Measurements from ENCODE around the gene CLEC16A. TPM values are rescaled to one million over a fixed set of nuclear protein-coding genes. Genes with fewer than 3 reads are reported as not detected.

The CLEC16A gene
- total RNA-seq, 1 donor from 2014 or later: 40.4 TPM

DNA sequence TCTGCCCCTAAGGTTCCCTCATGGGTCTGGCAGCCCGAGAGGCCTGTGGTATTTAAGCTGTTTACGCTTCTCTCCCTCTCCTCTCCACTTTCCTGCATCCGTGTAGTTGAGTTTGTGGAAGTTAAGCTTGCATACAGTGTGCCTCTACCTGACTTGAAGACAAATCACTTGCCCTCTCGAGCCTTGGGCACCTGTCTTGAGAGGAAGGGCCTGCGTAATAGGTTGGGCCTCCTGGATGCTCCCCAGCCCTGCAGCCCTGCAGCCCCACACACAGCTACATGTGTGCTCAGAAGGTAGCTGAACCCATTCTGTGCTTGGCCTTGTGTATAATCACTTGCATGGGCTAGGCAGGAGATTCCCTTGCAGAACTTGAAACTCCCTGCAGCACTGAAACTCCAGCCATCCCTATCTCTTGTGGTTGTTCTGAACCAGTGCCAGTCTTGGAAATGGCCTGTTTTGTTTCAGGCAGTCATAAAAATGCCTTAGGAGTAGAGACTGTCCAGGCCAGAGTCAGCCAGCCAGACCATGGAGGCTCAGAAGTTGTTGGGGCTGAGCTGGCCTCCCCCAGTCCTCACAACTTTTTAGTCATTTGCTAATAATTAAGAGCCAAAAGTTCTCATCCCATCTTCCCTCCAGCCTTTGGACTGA, 134.6 kb downstream of the CLEC16A start:
- intact Hi-C loops (cut with micrococcal nuclease): loop anchor here (1.0 kb wide), 3 partner anchors 15 to 27 kb away; no protein-coding TSS in a partner anchor

DNA sequence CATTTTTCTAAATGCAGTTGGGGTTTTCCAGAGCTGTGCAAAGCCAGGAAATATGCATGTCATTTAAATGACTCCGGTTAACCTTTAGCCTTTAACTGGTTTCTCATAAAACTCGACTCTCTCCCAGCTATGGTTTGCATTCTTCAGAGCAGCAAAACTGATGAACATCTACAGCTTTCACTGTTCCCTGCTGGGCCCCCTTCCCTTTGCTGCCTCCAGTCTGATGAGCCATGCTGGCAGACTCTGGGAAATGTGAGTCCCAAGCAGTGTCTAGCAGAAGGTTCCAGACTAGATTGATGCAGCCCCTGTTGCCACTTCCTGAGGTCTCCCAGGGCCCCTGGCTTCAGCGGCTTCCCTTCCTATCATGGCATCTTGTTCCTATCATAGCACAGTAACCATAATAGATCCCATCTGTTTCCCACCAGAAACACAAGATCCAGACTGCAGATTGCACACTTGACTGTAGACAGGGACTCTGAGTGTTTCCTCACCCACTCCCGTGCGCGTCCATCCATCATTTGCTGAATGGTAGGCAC, 135.4 kb downstream of the CLEC16A start:
- intact Hi-C loops (cut with micrococcal nuclease): loop anchor here (1.0 kb wide), 3 partner anchors 15 to 27 kb away; no protein-coding TSS in a partner anchor

DNA sequence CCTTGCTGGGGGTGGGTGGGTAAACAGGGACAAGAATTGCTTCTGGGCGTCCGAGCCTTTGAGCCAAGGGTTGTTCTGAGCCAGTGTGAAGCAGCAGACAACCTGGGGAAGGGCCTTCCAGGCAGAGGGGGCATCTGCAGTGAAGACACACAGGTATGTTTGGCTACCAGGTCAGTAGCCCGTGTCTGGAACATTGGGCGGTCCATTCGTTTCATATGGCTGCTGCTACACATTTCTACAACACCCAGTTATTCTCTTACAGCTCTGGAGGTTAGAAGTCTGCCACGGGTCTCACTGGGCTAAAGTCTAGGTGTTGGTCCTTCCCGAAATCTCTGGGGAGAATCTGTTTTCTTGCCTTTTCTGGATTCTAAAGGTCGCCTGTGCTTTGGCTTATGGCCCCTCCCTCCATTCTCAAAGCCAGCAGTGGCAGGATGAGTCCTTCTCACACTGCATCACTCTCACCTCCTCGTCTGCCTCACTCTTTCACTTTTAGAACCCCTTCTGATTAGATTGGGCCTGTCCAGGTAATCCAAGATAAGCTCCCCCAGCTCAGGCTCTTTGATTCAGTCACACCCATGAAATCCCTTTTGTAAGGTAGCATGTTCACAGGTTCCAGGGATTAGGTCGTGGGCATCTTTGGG, 136.1 kb downstream of the CLEC16A start:
- intact Hi-C loops (cut with micrococcal nuclease): no loop called here

DNA sequence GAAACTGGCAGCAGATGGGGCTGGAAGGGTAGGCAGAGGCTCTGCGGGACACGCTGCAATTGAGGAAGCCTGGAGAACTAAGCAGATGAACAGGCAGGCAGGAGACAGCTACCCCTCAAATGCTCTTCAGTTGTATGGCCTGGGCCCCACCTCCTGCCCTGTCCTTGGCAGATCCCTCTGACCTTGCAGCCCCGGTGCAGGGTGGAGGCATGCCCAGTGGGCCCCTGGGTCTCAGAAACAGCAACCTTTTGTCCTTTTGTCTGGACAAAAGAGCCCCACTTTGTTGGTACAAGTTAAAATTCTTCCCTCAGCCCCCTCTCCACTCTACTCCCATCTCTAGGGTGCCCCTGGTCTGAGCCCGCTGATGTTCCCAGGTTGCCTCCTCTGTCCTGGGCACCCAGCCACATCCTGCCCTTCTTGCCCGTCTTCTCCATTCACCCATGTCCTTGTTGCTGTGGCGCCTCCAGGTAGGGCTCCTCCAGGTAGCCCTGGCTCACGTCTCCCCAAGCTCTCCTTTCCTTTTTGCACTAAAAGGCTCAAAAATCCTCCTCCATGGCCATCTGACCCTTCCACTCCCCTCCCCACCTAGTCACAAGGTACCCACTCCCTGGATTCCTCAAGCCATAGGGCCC, 136.8 kb downstream of the CLEC16A start:
- intact Hi-C loops (cut with micrococcal nuclease): no loop called here

DNA sequence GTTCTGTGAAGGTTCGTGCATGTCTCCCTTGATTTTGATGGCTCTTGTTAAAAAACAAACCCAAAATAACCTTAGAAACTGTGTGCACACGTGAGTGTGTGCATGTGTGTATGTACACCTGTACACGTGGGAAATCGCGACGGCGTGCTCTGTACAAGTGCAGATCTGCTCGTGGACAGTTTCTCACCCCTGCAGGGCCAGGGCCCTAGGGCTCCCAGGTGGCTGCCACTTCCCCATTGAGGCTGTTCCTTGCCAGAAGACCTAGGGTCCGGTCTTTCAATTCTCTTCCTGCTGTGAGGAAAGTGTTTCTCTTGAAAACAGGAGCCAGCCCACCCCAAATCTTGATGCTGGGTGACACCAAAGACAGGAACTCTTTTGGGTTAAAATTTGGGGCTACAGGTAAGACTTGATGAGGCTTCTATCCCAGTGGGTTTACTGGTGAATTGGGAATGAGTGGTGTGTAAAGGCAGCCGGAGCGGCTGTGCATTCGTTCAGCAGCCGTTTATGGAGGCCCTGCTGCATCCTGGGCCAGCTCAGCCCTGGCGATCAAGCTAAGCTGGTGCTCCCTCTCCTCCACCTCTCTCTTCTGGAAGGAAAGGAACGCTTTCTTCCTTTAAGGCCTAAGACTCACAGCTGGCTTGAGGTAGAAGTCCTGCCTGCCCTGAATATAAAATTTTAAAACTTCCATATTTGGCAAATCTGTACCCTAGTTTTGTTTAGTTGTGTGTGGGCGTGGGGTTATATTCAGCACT, 137.9 kb downstream of the CLEC16A start:
- intact Hi-C loops (cut with micrococcal nuclease): no loop called here

DNA sequence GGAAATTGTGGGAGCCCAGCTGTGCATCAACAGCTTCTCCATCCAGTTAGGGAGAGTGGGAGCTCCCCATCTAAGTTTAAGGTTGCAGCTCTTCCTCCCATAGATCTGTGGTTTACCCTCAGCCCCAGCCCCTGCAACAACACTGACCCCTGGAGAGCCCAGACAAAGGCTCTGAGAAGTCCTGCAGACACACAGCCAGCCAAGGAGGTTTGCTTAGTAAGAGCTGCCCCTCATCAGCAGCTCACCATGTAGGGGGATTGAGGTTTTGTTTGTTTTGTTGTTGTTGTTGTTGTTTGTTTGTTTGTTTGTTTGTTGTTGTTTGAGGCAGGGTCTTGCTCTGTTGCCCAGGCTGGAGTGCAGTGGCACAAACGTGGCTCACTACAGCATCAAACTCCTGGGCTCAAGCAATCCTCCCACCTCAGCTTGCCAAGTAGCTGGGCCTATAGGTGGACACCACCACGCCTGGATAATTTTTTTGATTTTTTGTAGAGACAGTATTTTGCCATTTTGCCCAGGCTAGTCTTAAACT, 138.6 kb downstream of the CLEC16A start:
- intact Hi-C loops (cut with micrococcal nuclease): no loop called here

DNA sequence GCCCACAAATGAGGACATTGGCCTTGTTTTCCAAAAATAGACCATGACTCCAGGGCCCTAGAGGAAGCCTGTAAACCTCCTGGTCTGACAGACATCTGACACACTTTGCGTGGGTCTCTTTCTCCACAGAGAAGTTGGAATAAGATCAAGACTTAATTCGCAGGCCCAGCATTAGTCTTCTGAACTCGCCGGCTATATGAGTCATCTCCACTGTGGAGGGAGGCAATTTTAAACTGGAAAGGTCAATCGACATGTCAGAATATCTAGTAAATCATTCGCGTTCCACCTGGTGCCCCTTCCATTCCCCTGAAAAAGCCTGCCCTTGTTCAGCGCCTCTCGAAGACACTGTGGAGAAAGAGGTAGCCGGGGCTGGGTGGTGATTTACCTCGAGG, 140.1 kb downstream of the CLEC16A start:
- intact Hi-C loops (cut with micrococcal nuclease): no loop called here

DNA sequence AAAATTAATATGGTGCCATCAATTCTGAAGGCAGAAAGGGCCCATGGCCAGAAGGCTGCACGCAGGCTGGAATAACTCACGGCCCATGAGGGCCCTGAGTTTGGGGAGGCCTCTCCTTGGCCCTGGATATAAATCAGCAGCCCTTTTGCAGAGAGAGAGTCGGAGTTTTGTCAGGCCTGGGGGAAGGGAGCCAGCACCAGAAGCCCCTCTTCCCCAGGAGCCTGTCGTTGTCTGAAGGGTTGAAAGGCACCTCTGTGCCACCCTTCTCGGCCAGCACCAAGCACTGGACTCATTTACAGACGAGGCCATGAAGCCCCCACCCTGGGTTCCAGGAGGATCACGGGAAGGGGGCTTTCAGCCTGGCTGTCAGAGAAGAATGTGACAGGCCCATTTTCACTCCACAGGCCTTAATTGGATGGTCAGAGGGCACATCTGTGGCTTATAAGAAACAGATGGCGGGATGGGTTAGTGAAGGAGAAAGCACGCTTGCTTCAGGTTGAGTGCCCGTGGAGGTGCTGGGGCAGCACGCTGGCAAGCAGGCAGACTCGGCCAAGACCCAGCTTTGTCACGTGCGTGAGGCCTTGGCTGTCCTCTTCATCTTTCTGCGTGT, 140.6 kb downstream of the CLEC16A start:
- intact Hi-C loops (cut with micrococcal nuclease): no loop called here

DNA sequence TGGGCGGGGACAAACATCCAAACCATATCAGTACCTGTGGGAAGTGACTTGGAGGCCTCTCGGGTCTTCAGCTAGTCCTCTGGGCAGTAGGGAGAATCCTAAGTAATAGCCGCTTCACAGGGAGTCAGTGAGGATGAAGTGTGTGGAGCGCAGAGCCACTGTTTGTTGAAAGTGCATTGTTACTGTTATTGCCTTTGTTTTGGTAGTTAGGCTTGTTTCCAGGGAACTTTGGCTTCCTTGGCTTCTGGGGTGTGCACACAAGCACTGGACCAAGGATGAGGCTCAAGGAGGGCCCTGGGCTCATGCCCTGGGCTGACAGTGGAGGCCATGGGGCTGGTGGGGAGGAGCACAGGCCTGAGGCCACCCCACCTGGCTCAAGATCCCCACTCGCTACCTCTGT, 141.6 kb downstream of the CLEC16A start:
- intact Hi-C loops (cut with micrococcal nuclease): no loop called here

DNA sequence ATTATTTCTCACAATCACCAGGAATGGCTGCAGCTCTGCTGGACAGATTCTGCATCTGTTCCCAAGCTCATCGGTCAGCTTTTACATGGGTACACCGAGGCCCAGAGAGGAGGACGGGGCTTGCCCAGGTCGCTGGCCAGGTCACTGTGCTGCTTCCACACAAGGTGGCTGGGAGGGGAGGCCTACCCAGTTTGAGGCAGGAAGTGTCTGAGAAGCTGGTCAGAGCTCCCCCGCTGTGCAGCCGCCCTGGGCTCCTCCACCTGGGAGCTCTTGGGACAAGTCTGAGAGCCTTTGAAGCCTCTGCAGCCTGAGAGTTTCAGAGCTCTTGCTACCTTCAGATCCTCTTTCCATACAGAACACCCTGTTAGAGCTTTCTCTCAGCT, 143.3 kb downstream of the CLEC16A start:
- intact Hi-C loops (cut with micrococcal nuclease): no loop called here

DNA sequence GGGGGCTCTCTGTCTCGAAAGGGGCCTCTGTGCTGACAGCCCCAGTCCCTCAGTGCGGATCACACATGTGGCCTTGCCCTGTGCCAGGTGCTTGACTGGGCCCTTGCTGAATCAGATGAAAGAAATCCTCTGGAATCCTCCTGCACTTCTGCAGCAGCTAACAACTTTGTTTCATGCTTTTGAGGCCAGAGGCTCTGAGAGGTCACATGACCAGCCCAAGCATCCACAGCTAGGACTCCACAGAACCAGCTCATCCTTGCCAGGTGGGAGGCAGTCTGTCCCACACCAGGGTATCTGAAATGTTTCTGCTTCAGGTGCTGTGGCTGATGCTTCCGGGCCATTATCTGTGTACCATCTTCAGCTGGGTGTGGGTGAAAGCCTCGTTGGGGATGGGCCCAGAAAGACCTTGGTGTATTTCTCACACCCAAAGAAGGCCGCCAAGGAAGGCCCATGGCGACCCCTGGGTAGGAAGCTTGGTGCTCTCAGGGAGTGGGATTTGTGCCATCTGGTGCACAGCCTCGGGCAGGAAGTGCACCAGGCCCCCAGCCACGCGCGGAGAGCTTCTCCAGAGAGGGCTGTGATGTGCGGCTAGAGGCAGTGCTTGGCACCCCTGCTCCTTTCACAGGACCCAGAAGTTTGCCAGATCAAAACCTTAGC, 143.8 kb downstream of the CLEC16A start:
- intact Hi-C loops (cut with micrococcal nuclease): no loop called here

DNA sequence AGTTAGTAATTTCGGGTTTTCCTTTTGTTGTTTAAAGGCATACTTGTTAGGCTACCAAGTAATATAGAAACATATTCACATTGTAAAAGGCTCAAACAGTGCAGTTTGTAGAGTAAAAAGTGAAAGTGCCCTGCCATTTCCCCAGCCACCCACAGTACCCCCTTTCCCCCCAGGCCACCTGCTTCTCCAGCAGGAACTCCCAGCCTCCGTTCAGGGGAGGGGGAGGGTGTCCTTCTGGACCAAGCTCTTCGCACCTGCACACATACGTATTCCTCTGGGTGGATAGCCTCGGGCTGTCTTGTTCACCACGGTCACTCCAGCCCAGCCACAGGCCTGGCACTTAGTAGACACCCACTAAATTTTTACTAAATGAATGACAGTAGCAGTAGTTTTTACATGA, 144.5 kb downstream of the CLEC16A start:
- intact Hi-C loops (cut with micrococcal nuclease): no loop called here

DNA sequence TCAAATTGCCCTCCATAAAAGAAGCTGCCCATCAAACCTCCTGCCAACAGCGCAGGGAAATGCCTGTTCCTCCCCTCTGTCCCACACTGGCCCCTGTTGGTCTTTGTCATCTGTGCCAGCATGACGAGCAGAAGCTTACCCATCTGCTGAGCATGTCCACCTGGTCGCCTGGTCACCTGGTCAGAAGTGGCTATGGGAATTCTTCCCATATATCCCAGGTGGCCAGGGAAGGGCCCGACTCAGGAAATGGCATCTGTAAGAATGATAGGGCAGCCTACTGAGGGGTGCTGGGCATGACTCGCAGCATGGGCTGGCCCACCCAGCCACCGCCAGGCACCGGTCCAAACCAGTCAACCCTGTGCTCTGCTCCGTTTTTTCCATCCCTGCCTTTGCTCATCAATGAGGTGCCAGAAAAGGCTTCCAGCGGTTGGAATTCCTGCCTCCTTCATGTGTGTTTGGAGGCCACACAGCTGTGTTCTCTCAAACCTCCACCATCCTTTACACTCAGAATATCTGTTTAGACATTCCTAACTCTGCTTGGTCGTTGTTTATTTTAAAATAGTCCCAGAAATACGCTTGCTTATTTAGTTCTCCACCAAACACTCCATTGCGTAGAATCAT, 145.2 kb downstream of the CLEC16A start:
- intact Hi-C loops (cut with micrococcal nuclease): no loop called here

DNA sequence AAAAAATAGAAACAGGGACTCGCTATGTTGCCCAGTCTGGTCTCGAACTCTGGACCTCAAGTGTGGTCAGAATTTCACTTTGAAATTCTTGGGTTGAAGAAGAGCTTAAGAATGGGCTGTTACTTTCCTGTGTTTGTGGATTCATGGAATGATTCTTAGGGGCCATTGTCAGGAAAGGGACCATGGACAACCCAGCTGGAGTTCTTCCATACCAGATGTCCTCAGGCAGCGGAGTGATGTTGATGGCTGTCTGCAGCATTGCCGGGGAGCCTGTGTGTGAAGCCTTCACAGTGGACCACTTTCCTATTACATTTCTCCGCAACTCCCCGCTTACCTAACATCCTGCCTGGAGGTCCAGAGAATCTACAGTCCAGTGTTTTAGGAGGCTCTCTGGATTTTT, 145.9 kb downstream of the CLEC16A start:
- intact Hi-C loops (cut with micrococcal nuclease): no loop called here

DNA sequence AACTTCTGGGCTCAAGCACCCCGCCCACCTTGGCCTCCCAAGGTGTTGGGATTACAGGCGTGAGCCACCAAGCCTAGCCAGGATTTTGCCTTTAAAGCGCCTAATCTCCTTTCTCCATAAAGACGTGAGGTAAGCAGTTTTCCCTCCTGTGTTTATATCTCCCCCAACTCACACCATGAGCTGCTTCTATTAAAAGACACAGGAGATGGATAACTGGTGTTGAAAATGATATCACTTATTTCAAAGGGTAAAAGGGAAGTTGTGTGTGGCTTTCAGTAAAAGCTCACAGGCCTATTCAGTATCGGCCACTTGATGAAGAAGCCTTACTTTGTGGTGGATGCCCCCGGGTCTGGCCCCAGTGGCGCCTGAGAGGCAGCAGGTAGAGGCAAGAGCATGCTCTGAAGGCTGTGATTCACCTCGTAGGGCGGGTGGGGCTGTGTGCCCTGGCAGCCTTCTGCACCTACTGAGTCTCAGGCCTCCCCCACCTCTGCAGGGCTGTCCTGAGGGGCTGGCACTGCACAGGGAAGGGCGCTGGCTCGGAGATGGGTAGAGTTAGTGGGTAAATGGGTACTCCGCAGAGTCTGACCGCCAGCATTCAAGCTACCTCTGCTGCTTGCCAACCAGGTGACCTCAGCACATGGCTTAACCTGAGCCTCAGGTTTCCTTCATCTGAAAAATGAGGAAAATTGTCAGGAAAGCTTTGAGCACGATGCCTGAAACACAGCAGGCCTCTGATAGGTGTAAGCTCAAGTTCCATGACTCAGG, 146.8 kb downstream of the CLEC16A start:
- intact Hi-C loops (cut with micrococcal nuclease): no loop called here

DNA sequence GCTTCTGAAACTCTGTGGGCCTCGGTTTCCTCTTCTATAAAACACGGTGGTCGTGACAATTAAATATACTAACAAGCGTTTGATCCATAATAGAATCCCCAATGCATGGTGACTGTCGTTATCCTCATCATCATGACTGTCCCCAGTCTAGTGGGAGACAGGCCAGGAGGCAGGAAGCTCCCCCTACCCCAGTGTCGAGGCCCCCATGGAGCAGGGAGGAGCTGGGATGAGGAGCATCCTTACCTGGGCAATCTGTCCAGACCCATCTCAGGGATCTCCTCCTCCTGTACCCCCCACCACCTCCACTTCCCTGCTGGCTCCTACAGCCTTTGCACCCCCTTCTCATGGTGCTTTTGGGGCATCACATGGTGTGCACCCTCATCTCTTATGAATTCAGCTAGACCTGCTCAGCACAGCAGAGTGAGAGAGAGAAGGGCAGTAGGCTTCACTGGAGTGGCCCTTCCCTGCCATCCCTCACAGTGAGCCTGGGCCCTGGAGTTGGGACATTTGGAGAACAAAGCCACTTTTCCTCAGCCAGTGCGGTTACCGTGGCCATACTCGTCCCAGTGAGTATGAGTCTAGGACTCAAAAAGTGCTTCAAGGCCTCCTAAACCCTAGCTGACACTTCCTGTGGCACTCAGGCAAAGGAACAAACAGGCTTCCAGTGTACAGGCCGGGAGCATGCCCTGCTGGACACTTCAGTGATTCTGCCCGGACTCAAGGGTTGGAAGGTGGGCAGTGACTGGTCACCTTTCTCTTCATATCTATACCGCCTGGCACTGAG, 148.6 kb downstream of the CLEC16A start:
- intact Hi-C loops (cut with micrococcal nuclease): no loop called here

DNA sequence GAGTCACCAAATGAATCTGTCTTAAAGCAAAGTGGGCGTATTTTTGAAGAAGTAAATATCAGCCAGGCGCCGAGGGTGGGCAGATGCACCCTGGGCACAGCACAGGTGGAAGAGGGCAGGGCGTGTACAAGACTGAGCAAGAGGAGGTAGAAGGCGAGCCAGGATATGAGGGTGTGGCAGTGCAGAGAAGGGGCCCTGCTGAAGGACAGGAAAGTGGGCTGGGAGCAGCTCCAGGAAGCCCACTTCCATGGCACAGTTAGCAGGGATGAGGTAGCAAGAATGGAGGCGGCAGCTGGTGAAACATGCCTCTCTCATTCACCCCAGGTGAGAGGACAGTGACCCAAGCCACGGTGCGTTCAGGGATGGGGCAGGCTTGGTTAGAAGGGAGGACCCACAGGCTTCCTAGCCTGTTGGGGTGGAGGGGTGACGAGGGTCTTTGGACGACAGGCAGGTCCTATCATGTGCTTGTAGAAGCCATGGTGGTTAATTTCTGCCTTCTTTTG, 149.3 kb downstream of the CLEC16A start:
- intact Hi-C loops (cut with micrococcal nuclease): loop anchor here (1.0 to 2.0 kb wide), 6 partner anchors 14 to 165 kb away; no protein-coding TSS in a partner anchor
